HuH-7.5 (cell line): ENCODE measurements around the gene SYNPO2L.
"Not testable (repeated sequence)": the region's sequence is repeated elsewhere in the genome, so short reads cannot be mapped to it uniquely, and the experiment has no call there.

Source experiments
- DNase-seq: peaks from one replicate; pipeline ENCODE4 v3.0.0; 2011; ENCODE audit warnings: low spot score

The SYNPO2L gene

DNA sequence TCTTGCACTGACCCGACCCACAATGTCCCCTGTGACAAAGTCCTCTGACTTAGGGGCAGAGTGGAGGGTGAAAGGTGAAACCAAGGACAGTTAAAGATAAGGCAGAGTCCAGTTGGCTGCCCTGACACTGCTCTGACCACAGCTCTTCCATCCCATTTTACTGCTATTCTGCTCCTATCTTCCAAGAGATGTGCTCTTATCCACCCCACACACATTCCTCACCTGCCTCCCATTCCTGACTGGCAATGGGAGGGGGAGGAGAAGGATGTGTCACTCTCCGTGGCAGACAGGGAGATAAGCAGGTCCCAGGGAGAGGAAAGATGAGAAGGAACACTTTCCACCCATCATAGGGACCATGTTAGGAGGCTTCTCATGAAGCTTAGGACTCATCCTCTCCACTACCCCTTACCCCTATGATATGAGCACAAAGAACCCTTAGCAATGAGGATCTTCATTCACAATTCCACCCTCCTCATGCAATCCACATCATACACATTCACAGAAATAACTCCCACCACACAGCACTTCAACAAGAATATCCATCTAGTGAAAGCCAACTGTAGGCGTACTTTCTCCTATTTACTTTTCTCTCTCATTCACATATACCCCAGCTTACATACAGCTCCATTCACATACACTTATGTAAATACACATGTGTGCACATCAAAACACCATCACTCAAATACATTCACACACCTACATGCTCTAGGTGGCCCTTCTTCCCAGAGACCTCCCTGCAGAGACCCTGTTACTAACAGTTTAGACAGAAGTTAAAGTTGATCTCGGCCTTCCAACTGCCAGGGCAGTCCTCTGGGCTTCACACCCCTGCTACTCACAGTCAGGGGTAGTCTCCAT is 6.6 kb downstream of the SYNPO2L start:
- peak; percentile 32 for DNase-seq

DNA sequence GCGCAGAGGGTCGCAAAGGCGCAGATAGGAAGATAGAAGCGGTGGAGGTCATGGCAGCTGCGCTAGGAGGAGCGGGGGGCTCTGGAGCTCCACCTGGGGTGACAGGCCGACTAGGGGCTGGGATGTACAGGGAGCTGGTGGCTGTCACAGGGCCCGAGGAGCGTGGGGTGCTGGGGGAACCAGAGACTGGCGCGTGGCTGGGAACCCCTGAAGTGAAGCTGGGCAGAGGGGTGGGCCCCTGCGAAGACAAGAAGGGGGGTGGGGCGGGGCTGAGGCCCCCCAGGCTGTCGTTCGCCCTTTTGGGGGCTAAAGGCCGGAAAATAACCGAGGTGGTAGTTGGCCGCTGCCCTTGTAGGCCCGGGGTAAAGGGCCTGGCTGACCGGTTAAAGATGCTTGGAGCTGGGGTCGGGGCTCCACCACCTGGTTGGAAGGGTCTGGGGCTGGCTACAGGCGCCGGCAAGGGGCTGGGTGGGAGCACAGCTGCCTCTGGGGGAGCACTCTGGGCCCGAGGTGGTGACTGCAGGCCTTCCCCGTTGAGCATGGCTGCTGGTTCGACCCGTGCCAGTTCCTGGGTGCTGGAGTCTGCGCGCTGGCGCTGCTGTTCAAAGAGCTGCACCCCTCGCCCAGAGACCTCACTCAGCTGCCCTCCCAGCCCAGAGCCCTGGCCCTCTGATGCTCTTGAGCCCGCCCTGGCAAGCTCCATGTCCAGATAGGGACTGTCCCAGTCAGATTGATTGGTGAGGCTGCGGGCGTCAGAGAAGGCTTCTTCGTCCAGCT is 7.8 kb downstream of the SYNPO2L start:
- peak; percentile 3 for DNase-seq

DNA sequence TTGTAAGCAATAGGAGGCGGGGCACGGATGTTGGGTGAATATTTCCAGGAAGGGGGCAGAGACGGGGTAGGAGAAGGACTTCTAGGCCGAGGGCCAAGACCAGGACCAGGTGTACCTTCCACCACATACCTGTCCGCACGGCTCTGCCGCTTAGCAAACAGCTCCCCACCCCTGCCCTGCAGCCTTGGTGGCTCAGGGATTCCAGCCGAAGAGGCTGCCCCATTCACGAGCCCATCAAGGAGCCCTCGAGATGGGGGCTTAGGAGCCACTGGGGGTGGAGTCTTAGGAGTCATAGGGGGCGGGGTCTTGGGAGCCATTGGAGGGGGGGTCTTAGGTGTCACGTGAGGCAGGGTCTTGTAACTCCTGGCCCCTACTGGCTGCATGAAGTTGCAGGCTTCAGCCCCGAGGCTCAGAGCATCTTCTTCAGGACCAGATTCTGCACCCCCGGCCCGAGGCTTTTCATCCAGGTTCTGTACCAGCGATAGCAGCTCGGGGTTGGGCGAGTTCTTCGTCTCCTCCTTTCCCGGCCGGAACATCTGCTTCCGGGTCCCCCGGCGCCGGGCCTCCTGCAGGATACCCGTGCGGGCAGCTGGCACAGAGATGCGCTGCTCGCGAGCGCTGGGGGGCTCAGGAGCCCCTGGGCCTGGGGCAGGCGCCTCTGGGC is 8.5 kb downstream of the SYNPO2L start:
- peak; percentile 1 for DNase-seq

DNA sequence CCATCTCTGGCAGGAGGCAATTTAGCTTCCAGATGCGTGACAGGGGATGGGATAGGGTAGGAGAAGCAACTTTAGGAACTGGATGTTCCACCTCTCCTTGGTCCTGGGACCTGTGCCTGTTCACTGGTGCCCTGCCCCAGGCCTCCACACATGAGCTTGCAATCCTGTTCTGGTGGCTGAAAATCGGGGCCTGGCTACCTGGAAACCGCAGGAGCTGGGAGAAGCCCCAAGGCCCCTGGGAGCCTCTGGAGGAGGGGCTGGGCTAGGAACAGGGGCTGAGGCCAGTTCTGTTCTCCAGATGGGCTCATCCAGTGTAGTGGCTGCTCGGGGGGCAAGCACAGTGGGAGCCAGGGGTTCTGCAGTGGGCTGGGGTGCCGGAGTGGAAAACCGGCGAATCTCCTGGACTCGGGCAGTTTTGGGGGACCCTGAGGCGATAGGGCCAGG is 9.2 kb downstream of the SYNPO2L start:
- DNase-seq: peak; percentile 1

DNA sequence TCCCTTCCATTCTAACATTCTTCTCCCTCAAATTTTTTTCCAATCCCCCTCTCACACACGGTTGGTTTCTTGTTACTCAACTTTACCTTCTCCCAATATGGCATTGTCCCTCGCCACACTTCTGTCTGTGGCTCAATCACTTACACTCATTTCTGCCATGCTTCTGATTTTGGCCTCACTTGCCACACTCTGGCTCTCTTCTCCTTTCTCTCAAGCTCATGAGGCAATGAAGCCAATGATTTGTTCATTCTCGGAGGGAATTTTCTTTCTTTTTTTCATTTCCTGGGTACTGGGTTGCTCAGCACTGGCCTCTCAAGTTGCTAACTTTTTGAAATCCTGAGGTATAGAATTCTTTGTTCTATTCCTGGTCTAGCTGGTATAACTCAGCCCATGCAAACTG is 10.6 kb downstream of the SYNPO2L start:
- DNase-seq: peak; percentile 1

DNA sequence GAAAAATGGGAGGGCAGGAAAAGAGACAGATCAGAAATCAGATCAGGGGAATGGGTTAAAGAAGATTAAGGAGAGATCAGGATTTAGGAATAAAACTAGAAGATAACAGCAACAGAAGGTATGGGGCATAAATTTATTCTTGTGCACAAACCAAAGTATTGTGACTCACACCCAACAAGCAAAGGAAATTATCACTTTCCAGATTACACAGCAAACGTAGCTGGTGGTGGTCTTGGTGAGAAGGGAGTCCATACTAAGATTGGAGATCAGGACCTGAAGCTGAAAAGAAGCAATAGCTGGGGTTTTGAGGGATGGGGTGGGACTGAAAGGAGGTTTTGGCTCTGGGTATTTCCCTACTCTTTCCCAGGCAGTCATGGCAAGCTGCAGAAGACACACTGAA is 11.1 kb downstream of the SYNPO2L start:
- DNase-seq: peak; percentile 5

DNA sequence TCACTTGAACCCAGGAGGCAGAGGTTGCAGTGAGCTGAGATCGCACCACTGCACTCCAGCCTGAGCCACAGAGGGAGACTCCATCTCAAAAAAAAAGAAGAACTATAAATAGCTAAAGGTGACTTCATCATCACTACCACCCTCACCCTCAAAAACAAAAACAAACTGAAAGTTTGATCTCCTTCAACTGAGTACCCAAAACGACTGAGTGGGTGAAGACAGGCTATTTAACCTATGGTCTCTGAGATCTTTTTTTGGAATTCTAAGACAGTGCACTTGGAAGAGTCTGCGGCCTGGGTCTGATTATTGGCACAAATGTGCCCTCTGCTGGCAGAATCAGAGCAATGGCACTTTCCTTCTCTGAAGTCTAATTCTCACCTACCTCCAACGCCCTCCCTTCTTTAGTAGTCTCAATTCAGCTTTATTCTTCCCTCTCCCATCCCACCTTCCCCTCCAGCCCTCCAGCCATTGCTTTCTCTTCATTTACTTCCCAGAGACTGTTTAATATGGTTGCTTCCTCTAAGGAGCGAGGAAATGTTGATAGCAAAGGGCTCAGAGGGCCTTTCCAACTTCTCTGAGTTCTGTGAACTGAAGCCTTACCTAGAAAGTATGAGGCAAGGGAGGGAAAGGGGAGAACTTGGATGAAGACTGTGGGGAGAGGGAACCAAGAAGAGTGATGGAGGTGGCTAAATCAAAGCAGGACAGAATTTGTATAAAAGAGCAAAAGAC is 11.7 kb downstream of the SYNPO2L start:
- DNase-seq: peak; percentile 62

DNA sequence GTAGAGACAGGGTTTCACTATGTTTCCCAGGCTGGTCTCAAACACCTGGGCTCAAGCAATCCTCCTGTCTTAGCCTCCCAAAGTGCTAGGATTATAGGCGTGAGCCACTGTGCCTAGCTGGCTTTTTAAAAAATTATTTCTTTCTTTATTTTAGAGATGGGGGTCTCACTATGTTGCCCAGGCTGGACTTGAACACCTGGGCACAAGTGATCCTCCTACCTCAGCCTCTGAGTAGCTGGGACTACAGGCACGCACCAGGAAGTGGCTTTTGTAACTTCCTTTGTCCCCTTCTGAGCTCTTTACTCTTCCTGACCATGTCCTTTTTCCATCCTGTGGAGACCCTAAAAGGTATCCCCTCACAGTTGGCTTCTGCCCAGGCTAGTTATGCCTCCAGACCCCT is 12.5 kb downstream of the SYNPO2L start:
- no peak for DNase-seq

DNA sequence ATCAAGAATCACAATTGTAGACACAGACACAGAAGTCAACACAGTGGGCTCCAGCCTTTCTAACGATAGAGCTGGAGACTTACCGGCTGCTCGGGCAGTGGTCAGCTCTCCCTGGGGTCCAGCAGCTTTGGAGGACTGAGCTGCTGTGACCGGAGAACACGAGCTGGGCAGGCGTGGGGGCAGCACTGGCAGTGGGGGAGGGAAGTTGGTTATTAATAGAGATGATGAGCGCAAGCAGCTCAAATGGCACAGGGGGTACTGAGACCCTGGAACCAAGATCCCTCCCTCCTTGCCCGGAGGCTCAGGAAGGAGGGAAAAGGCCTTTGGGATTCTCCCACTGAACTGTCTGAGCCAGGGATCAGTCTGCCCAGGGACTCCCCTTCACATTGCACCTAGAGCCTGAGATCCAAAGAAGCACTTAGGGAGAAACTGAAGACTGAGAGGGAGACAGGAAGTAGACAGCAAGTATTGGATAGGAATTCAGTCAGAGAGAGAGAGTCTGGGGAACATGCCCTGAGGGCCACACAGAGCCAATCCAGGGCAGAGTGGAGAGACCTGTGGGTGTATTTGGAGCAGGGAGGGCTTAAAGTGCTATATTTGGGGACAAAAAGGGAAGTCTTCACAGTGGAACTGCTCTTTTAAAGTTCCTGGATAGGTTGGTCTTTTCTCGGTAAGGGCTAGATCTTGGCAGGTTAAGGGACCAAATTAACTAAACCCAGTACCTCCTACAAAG is 14.3 kb downstream of the SYNPO2L start, which contains the start of gene MYOZ1:
TSS of gene MYOZ1 (minus strand) at position 147 of the 733 bp plus-strand sequence. CDS start 1,457 bp downstream, outside the sequence.
- DNase-seq: peak; percentile 7

DNA sequence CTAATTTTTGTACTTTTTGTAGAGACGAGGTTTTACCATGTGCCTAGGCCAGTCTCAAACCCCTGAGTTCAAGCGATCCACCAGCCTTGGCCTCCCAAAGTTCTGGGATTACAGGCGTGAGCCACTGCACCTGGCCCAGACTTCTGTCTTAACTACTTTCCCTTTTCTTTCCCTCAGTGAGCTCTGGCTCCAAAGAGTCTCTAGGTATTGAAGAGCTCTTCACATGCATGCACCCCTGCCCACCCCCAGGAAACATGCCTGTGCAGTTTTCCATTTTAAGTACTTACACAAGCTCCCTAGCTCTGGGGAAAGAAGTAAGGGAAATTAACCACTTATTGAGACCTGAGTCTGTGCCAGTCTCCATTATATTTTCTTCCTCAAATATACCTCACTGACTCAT is 16.5 kb downstream of the SYNPO2L start:
- DNase-seq: peak; percentile 1

DNA sequence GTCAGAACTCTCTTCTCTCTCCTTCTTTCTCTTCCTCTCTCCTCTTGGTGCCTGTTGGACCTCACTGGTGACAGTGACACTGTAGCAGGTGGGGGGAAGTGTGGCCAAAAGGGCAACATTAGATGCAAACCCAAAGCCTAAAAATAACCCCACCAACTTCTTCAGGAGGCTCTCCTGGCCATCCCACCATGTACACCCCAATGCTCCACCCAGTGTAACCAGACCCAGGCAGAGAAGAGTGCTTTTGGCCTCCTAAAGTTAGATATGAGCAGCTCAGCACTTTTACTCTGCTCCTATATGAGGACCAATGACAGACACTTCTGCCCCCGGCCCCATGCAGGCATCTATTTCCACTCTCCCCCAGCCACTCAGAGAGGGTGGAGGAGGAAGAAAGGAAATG is 20.0 kb downstream of the SYNPO2L start:
- no peak for DNase-seq

DNA sequence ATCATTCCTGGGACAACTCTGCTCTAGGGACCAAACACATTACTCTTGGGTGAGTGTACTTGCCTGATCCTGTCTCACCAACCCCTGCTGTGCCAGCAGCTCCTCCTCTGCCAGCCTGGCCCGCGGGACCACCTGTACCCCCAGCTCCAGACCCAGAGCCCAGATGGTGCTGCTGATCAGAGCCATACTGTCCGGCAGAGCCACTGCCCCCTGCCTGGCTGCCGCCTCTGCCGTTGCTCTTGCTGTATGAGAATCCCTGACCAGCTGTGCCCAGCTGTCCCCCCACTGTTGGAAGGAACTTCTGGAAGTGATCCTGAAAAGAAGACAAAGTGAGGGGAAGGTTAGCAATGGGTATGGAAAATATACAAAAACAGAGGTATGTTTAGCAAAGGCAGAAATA is 21.4 kb downstream of the SYNPO2L start:
- DNase-seq: no peak

DNA sequence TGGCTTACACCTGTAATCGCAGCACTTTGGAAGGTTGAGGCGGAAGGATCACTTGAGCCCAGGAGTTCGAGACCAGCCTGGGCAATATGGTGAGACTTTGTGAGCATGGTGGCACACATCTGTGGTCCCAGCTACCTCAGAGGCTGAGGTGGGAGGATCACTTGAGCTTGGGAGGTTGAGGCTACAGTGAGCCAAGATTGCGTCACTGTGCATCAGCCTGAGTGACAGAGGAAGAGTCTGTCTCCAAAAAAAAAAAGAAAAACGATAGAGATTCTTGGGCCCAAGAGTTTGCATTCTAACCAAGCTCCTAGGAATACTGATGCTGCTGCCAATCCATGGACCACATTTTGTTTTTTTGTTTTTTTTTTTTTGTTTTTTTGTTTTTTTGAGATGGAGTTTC is 26.7 kb downstream of the SYNPO2L start:
- DNase-seq: no peak

DNA sequence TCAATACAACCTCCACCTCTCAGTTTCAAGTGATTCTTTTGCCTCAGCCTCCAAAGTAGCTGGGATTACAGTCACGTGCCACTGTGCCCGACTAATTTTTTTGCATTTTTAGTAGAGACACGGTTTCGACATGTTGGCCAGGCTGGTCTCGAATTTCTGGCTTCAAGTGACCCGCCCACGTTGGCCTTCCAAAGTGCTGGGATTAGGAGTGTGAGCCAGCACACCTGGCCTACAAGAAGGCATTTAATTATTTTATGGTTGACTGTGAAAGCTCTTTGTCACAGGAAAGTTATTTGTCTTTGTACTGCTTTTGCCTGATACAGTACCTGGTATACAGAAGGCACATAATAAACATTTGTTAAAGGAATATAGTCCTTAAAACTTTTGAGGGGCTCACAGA is 27.4 kb downstream of the SYNPO2L start:
- DNase-seq: no peak

DNA sequence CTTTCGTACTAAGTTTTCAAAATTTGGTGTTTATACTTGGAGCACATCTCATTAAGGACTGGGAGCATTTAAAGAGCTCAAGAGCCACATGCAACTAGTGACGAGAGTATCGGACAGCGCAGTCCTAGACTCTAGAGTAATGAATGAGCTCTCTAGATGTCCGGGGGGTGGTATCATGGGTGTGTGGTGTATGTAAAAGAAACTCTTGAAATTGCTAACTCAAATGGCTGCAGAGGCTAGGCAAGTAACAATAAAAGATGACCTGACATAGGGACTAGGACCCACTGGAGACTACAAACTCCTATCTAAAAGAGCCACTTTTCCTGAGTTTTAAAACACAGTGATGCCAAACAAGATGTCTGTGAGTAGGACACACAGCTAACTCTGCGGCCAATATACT is 28.5 kb downstream of the SYNPO2L start:
- DNase-seq: no peak

DNA sequence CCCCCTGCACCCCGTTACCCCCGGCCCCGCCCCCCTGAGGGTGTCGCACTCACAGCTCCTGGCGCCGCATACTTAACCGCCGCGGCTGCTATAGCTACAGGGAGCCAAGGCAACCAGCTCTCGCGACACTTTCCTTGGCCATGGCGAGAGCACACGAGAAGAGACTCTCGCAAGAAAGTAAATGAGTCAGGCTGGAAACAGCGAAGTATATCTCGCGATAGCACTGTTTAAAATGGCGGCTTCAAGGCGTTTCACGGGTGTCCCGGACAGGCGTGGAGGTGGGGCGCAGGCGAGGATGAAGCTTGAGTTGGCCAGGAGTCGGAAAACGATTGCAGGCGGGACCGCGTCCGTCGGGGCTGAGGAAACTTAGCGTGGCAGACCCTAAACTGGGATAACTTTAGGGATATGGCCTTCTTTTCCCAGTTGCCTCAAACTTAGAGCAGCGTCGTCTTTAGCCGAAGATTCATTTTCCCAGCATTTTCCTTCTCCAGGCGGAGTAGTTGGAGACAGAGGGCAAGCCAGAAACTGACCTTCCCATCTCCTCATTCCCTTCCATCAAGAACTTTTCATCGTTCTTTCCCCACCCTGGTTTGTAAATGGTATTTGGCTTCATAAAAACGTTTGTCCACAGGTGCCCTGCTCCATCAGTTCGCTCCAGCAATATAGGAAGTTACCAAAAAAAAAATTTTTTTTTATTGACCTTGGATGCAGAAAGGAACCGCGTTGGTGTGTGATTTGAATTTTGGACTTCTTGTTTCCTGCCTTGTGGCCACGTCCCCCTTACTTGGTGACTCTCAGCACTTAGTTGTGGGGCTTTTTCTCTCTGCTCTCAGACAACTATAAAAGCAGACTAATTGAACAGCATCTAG is 29.7 kb downstream of the SYNPO2L start:
- peak; percentile 77 for DNase-seq

DNA sequence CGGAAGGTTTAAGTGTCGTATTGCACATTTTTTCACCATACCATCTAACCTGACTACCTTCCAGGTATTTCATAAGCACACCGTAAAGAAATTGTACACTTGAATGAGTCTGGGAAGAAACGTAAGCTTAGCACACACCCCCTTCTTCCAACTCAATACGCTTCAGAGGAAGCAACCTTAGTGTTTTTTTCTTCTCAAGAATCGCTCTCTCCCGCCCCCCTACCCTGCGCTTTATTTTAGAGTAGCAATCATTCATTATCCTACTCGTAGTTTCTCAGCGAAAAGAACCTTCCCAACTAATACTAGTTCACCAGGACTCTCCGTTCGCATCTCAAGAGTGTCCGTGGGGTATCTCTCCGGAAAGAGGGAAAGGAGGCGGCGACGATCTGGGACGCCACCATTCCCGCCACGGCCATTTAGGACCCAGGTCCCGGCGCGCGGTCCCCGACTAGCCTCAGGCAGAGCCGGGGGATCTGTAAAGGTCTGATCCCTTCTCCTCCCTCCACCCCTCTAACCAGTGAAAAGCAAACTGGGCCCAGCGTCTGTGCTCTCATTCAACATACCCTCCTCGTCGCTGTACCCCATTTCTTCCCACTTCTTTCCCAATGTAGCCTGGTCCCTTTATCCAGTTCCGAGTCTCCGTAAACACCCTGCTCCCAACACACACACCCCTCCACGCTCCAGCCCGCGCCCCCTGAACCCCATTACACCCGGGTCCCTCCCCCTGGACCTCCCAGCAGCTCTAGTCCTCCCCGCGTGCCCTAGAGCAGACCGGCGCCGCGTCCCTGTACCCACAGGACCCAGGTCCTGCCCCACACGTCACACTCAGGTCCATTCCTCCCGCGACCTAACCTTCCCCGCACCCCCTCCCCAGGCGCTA is 30.6 kb downstream of the SYNPO2L start:
- no peak for DNase-seq

DNA sequence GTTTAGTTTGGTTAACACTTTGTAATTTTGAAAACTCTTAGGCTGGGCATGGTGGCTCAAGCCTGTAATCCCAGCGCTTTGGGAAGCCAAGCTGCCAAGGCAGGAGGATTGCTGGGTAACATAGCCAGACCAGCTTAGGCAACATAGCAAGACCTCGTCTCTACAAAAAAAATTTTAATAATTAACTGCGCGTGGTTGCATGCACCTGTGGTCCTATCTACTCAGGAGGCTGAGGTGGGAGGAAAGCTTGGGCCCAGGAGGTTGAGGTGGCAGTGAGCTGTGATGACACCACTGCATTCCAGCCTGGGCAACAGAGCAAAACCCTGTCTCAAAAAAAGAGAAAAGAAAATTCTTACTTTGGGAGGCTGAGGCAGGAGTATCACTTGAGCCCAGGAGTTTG is 32.8 kb downstream of the SYNPO2L start:
- DNase-seq: no peak

DNA sequence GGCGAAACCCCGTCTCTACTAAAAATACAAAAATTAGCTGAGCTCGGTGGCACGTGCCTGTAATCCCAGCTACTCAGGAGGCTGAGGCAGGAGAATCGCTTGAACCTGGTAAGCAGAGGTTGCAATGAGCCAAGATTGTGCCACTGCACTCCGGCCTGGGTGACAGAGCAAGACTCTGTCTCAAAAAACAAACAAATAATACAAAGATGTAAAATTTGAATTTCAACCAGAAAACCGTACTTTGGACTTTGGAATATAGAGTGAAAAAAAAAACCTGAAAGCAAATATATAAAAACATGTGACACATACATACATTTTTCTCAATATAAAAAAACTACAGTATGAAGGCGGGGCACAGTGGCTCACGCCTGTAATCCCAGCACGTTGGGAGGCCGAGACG is 34.9 kb downstream of the SYNPO2L start:
- DNase-seq: not testable (repeated sequence)
